IPS-18c (cell line): ENCODE measurements around the gene TBL2.
A peak's percentile ranks its signal among the peaks of the same experiment; 100 is the strongest.

Experiments used
- H3K4me3 ChIP-seq: 2 replicates; pipeline ENCODE4 v1.7.0; 2013; ENCODE audit warnings: low read depth, mild to moderate bottlenecking, low read length, moderate library complexity; ENCODE audit not compliant: insufficient read depth
- H3K9me3 ChIP-seq: one replicate; pipeline ENCODE4 v1.6.1; 2013; ENCODE audit warnings: mild to moderate bottlenecking, low read length, moderate library complexity; ENCODE audit not compliant: control insufficient read depth, insufficient read depth

The TBL2 gene

GRCh38 chr7:73522105-73522872 lies 56.1 kb downstream of the TBL2 start, which contains the start of gene BAZ1B:
Gene BAZ1B (minus strand): TSS chr7:73522293. CDS start chr7:73521933, 360 bp downstream.
- Histone ChIP-seq H3K4me3 (peak within 1 kb of the TSS; percentile 77), H3K9me3 (no peaks in the 10 kb centered on the region)

GRCh38 chr7:73521636-73522104 lies 56.7 kb downstream of the TBL2 start:
- no peaks in the 10 kb centered on the region for H3K9me3 ChIP-seq

GRCh38 chr7:73520673-73521635 lies 57.4 kb downstream of the TBL2 start:
- H3K4me3 ChIP-seq = peak overlapping the region; percentile 77
- H3K9me3 ChIP-seq = no peaks in the 10 kb centered on the region

More at GRCh38 chr7:73521636-73522104, 56.7 kb downstream of the TBL2 start:
- H3K4me3 ChIP-seq = peak overlapping the region; percentile 77

- H3K9me3 ChIP-seq = no peaks in the 10 kb centered on the region
- peak overlapping the region; percentile 77 for H3K4me3 ChIP-seq
Observed at GRCh38 chr7:73519867-73520672, 58.3 kb downstream of the TBL2 start.

- Histone ChIP-seq H3K9me3 (no peaks in the 10 kb centered on the region), H3K4me3 (no peak overlapping the region)
Observed at GRCh38 chr7:73518470-73518869, 59.9 kb downstream of the TBL2 start.
